ENCODE measurements around the gene PRC1. TPM values are rescaled to one million over a fixed set of nuclear protein-coding genes. Genes with fewer than 3 reads are reported as not detected.
A peak's percentile ranks its signal among the peaks of the same experiment; 100 is the strongest.

The PRC1 gene
- total and polyA plus RNA-seq, 2 of the 13 experiments (the other 11 are each of a cell fraction or from before 2014, with no cell fraction given), result 137 to 162 TPM

DNA sequence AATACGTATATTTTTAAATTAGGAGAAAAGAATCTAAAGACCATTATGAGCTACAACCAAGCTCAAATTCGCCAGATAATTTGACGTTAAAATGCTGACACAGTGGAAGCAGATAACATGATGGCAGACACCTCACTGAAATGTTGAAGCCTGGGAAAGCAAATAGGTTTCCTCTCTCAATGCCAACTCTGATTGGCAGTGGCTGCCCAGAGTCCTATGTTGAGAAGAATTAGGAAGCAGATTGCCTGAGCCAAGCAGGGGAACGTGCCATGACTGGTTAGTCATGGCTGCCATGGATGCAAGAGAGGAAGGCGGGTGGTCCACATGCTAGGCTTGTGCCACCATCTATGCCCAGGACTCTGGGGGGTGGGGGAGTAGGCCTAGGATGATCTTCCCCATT, 56.1 kb downstream of the PRC1 start:
- WGBS (ENCODE audit: low lambda C conversion rate), result 92% methylated on average over 5 of the region's 5 CpGs
- no peak for DNase-seq (ENCODE audit: low spot score)
- Histone ChIP-seq H2AFZ (ENCODE audit: low read length) (no peak overlapping the region), H3K4me3 (replicated peaks in 1 of 3; ENCODE audit: insufficient read depth in 1 of 3, low read depth in 2 of 3, low read length in 3 of 3) (no peak overlapping the region), H3K27ac (ENCODE audit: extremely low read length, insufficient read depth, low read length) (no peak overlapping the region), H4K20me1 (ENCODE audit: insufficient read depth, low read length) (no peaks in the 10 kb centered on the region), H3K79me2 (ENCODE audit: insufficient read depth, low read length) (peaks cover 4% of the 10 kb centered on the region), H3K9ac (ENCODE audit: insufficient read depth, low read depth, low read length) (no peak overlapping the region), H3K4me2 (ENCODE audit: low read depth, low read length) (no peak overlapping the region), H3K9me3 (ENCODE audit: low read length) (no peaks in the 10 kb centered on the region), H3K4me1 (ENCODE audit: insufficient read depth, low read length) (peaks cover 25% of the 10 kb centered on the region), H3K36me3 (replicated peaks in 1 of 2; ENCODE audit: control insufficient read depth in 1 of 2, insufficient read depth in 2 of 2, low read length in 2 of 2) (peaks cover 17 to 38% of the 10 kb centered on the region in 2 experiments; a peak in 4 of 5 replicates), H3K27me3 (ENCODE audit: control insufficient read depth in 1 of 2, insufficient read depth in 2 of 2, low read length in 2 of 2) (no peaks in the 10 kb centered on the region; a peak in 1 of 5 replicates)
- TF ChIP-seq MAFF (IDR thresholded peaks at IDR 0.05; ENCODE audit: low read depth, low read length) (peak; percentile 10; the same call in 1 of the 2 replicates), ZBTB42 (CRISPR knock-in tag; IDR thresholded peaks at IDR 0.05) (no peak), MAFK (conservative IDR thresholded peaks at IDR 0.05 in 1 of 2, IDR thresholded peaks at IDR 0.05 in 1 of 2; ENCODE audit: low read length in 2 of 2) (peak in 1 of 2 experiments; percentile 44; a peak in 2 of 4 replicates), ZXDC (CRISPR knock-in tag; IDR thresholded peaks at IDR 0.05) (no peak)
- CTCF ChIA-PET (ENCODE audit: low intra/inter-chr PET ratio, low total read pairs), result no interaction called here
- intact Hi-C loops (cut with micrococcal nuclease; ENCODE audit: unreplicated experiment), result loop anchor here (10.0 kb wide), 1 partner anchor 57 kb away; the partner anchor contains the start of gene PRC1
- POLR2A ChIA-PET, result no interaction called here
- no peak for FAIRE-seq
- no peak for ATAC-seq
- no TSS peak for BruUV-seq (replicated peaks)
- in situ Hi-C loops (cut with HindIII; ENCODE audit: extremely low pct_ligation_motif_present, low pct_unique_long_range_greater_than_20kb), result loop anchor here (25.0 kb wide), 1 partner anchor 324 kb away; no protein-coding TSS in a partner anchor

DNA sequence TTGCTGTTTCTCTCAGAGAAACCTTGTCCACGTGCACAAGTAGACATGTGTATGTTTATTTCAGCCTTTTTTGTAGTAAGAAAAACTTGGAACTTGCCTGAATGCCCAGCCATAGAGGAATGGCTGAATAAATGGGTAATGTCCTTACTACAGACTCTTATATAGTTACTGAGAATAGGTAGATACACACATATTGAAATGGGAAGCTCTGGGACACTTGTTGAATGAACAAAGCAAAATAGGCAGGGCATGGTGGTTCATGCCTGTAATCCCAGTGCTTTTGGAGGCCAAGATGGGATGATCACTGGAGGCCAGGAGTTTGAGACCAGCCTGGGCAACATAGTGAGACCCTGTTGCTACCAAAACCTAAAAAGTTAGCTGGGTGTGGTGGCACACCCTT, 57.5 kb downstream of the PRC1 start:
- DNase-seq (ENCODE audit: low spot score) (no peak), FAIRE-seq (no peak), ATAC-seq (no peak)
- WGBS (ENCODE audit: low lambda C conversion rate), result 97% methylated on average over 1 of the region's 1 CpG
- H3K9me3 ChIP-seq (ENCODE audit: low read length), result no peaks in the 10 kb centered on the region
- H3K27me3 ChIP-seq (ENCODE audit: control insufficient read depth in 1 of 2, insufficient read depth in 2 of 2, low read length in 2 of 2), result no peaks in the 10 kb centered on the region; a peak in 2 of 5 replicates
- no peak overlapping the region for H3K27ac ChIP-seq (ENCODE audit: extremely low read length, insufficient read depth, low read length)
- CTCF ChIA-PET (ENCODE audit: low intra/inter-chr PET ratio, low total read pairs), result no interaction called here
- no peaks in the 10 kb centered on the region for H4K20me1 ChIP-seq (ENCODE audit: insufficient read depth, low read length)
- BruUV-seq (replicated peaks), result no TSS peak
- H3K9ac ChIP-seq (ENCODE audit: insufficient read depth, low read depth, low read length), result no peak overlapping the region
- POLR2A ChIA-PET, result no interaction called here
- intact Hi-C loops (cut with micrococcal nuclease; ENCODE audit: unreplicated experiment), result loop anchor here (10.0 kb wide), 1 partner anchor 58 kb away; the partner anchor contains the start of gene PRC1
- in situ Hi-C loops (cut with HindIII; ENCODE audit: extremely low pct_ligation_motif_present, low pct_unique_long_range_greater_than_20kb), result loop anchor here (25.0 kb wide), 1 partner anchor 325 kb away; no protein-coding TSS in a partner anchor
- H2AFZ ChIP-seq (ENCODE audit: low read length), result no peak overlapping the region
- H3K4me2 ChIP-seq (ENCODE audit: low read depth, low read length), result 0 out of 2 replicates have a peak overlapping the region, but pooled peaks have one; percentile 11
- H3K79me2 ChIP-seq (ENCODE audit: insufficient read depth, low read length), result peaks cover 4% of the 10 kb centered on the region
- peaks cover 35% of the 10 kb centered on the region for H3K4me1 ChIP-seq (ENCODE audit: insufficient read depth, low read length)
- TF ChIP-seq GTF2F1 (IDR thresholded peaks at IDR 0.05; ENCODE audit: low read length) (no peak), ZNF121 (CRISPR knock-in tag; IDR thresholded peaks at IDR 0.05) (peak; percentile 27; the same call in 1 of the 2 replicates)
- no peak overlapping the region for H3K4me3 ChIP-seq (replicated peaks in 1 of 3; ENCODE audit: insufficient read depth in 1 of 3, low read depth in 2 of 3, low read length in 3 of 3)
- H3K36me3 ChIP-seq (replicated peaks in 1 of 2; ENCODE audit: control insufficient read depth in 1 of 2, insufficient read depth in 2 of 2, low read length in 2 of 2), result peaks cover 10 to 24% of the 10 kb centered on the region in 2 experiments; a peak in 4 of 5 replicates

All from HepG2 (cell line).